NCI-H1436 (cell line): ENCODE data around the gene AK5.

Experiments used
- DNase-seq: peaks from one replicate; lab custom pipeline; 2025; lab: John Stamatoyannopoulos, UW

Gene AK5, protein sequence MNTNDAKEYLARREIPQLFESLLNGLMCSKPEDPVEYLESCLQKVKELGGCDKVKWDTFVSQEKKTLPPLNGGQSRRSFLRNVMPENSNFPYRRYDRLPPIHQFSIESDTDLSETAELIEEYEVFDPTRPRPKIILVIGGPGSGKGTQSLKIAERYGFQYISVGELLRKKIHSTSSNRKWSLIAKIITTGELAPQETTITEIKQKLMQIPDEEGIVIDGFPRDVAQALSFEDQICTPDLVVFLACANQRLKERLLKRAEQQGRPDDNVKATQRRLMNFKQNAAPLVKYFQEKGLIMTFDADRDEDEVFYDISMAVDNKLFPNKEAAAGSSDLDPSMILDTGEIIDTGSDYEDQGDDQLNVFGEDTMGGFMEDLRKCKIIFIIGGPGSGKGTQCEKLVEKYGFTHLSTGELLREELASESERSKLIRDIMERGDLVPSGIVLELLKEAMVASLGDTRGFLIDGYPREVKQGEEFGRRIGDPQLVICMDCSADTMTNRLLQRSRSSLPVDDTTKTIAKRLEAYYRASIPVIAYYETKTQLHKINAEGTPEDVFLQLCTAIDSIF

DNA sequence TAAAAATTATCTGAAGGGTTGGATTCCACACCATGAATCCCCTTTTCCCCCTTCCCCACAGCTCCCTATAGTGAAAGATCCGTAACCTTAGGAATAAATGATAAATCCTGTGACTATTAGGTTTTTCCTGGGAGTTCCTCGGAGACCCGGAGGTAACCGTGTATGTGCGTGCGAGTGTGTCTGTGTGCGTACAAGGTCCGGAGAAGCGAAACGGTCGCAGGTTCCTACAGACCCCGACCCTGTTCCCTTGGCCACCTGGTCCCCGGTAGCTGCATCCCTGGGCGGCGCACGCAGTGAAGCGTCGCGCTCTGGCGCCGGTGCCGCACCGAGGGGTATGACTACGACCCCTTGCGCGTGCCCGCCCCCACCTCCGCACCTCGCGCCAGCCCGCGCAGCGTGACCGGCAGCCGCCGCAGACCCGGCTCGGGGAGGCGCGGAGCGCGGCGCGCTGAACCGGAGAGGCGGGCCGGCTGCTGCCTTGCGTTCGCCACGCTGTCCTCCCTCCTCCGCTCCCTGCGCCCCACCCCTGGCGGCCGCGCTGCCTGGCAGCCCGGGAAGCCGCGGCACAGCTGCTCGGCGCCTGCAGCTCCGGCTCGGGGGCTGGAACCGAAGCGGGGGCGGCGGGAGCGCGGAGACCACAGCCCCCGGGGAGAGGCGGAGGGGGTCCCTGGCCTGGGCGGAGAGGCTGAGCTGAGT is at the start of gene AK5:
Gene AK5, plus strand, starts transcription at position 529 of the 696 bp plus-strand sequence. CDS start 295 bp downstream, outside the sequence.
- peak; percentile 22 for DNase-seq

DNA sequence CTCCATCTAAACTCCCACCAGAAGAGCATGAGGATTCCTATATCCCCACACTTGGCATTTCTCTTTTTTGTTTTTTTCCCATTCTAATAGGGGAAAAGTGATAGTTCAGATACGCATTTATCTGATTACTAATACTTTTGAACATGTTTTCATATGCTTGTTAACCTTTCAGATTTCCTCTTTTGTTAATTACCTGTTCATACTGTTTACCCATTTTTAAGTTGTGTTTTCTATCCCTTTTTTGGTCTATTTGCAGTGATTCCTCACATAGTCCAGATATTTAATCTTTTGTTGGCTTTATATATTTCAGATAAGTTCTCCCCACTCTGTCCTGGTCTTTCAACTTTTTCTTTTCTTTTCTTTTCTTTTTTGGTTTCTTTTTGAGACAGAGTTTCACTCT is 49.0 kb upstream of the AK5 start:
- DNase-seq, result no peak

DNA sequence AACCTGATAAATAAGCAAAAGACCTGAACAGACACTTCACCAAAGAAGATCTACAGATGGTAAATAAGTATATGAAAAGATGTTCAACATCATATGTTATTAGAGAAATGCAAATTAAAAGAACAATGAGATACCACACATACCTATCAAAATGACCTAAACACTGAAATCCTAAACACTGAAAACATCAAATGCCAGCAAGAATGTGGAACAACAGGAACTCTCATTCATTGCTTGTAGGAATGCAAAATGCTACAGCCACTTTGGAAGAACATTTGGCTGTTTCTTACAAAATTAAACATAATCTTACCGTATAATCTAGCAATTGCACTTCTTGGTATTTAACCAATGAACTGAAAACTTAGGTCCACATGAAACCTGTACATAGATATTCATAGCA is 47.7 kb upstream of the AK5 start:
- no peak for DNase-seq

DNA sequence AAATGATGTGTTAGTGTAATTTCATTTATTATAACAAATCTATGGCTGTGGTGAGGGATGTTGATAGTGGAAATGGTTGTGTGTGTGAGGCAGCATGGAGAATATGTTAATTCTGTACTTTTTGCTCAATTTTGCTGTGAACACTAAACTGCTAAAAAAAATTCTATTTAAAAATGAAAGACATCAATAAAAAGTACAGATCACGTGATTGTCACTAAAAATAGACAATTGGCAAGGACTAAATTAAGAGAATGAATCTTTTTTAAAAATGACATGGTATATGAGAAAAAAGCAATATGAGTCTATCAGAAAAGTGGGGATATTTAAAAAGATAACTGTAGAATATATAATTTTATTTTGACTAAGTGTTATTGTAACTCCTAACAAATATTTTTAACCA is 46.9 kb upstream of the AK5 start:
- DNase-seq, result no peak

DNA sequence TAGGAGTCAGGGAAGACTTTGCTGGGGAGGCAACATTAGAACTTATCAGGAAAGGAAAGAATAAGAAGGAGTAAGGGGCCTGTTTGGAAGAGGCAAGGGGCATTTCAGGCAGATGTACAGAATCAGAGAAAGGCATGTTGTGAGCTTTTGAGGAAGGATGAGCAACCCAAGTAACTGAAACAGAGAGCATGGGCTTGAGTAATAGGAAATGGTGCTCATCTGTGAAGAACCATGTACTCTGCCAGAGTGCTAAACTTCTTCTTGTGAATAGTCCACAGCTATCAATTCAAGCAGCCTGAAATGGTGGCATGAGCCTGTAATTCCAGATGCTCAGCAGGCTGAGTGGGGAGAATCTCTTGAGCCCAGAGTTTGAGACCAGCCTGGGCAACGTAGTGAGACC is 43.4 kb upstream of the AK5 start:
- DNase-seq, result no peak

DNA sequence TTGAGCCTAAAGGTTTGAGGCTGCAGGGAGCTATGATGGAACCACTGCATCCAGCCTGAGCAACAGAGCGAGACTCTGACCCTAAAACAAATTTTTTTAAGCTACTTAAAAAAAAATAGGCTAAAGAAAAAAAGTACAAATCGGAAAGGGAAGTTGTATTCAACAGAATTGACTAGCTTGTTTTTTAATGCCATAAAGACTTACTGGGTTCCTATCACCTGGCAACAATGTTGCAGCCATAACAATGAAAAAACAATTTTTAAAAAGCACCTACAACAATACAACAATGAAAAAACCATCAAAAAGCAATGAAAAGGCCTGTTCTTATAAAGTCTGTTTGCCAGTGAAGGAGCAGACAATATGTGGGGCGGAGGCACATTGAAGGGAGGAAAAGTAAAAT is 42.5 kb upstream of the AK5 start:
- no peak for DNase-seq

DNA sequence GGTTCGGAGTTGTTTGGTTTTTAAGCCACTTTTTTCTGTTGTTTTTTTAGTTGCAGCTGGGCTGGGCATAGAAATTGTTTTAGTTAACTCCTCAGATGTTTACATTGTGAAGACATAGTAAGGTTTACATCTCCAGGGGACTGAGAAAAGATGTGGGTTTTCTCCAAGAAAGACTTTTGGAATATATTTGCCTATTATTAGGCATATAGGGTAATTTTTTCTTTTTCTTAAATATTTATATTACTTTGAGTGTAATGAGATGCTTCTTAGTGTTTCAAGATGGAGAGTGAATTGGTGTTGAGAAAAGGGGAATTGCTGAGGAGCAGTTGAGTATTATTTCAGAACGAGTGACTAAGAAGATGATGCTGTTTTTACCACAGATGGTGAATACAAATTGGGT is 36.0 kb upstream of the AK5 start:
- no peak for DNase-seq

DNA sequence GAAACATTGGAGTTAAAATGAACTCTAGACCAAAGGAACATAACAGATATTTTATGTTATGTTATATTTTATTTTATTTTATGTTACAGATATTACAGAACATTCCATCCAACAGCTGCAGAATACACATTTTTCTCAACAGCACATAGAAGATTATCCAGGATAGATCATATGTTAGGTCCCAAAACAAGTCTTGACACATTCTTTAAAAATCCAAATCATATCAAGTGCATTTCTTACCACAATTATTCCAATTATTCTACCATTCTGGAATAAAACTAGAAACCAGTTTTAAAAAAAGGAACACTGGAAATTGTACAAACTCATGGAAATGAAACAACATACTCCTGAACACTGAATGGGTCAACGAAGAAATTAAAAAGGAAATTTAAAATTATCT is 31.7 kb upstream of the AK5 start:
- DNase-seq, result no peak

DNA sequence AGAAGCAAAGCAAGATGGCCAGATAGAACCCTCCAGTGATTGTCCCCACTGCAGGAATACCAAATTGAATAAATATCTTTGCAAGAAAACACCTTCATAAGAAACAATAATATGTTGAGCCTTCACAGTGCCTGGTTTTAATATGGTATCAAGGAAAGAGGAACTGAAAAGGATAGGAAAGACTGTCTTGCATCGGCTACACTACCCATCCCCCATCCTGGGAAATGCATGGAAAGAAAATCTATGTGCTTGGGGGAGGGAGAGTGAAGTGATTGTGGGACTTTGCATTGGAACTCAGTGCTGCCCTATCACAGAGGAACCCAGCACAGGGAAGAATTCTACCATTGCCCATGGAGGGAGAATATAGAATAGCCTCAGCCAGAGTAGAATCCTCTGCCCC is 28.6 kb upstream of the AK5 start:
- no peak for DNase-seq

DNA sequence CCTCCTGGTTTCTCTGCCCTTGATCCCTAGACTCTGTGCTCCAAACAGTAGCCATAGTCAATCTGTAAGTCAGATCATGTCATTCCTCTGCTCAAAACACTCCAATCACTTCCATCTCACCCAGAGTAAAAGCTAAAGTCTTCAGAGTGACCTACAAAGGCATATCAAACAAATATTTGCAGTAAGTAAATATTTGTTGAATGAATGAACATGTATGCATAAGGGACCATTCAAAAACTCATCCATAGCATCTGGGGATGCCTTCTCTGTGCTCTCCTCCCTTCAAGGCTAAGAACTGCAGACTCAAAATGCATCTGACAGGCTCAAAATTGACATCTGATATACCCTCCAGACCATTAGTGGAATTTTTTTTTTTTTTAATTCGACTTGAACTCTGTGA is 18.1 kb upstream of the AK5 start:
- DNase-seq, result no peak

DNA sequence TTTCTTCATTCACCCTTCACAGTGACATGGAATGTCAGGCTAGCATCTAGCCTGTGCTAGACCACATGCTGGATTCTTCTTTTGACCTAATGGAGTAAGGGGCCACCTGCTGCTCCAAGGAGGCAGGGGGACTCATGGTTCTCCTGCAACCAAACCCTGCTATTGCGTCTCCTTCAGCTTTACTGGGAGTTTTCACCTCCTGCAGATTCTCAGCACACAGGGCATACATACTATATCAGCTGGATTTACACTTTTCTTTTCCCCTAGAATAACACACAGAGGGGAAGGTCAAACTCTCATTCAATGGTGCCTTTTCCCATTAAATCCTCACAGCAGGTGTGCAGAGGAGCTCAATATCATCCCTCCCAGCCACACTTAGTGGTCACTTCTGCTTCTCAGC is 16.6 kb upstream of the AK5 start:
- no peak for DNase-seq

DNA sequence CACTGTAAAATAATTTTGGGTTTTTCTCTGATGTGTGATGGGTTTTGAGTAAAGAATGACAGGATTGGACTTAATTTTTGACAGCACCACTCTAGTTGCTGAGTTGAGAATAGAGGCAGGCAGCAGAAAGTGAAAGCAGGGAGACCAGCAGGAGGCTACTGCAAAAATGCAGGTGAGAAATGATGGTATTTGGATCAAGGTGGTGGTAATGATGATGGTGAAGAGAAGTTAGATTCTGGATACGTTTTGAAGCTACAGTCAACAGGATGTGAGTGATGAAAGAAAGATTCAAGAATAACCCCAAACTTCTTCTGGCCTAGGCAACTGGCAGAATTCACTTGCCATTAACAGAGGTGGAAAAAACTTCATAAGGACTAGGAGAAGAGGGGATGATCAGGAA is 14.8 kb upstream of the AK5 start:
- DNase-seq, result no peak

DNA sequence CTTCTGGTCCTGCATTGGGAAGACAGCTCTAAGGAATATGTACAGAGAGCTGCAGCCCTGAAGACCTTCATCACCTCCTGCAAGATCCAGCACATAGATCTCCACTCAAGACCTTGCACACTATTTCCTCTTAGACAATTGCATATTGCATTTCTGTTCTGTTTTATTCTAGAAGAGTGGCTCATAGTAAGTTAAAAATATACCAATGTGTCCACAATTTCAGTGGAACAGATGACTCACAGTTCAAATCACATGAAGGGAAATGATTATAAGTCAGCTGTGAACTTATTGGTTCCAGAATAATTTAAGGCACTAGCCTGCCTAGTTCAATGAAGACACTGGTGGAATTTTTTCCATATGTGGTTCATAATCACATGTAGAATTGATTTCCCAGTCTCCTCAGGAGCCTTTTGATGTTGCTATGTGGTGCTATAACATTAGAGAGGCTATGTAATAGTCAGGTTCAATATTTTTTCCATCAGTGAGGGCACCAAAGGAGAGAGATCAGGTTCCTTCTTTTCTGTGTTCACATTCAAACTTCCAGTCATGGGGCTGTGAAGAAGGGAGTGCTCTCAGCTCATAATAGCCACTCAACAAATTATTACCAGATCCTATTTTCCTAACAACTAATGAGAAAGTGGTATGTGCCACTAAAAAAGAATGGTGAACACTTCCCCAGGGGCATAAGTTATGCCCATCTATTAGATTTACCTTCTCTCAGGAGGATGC is 9.8 kb upstream of the AK5 start:
- no peak for DNase-seq

DNA sequence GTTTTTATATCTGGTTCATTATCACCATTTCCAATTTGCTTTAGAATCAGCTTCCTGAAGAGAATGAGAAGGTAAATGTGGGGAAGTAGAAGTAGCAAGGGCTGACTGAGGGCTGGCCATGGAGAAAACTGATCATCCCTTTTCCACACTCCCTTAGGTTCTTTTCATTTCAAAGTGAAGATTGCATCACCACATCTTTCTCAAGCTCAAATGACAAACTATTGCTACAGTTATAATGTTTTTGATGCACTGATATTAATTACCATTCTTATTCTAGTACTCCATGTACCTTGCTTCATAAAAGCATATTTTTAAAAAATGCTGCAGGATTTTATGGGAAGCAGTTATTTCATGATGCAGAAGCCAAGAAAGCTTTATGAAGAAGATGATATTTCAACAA is 7.9 kb upstream of the AK5 start:
- no peak for DNase-seq

DNA sequence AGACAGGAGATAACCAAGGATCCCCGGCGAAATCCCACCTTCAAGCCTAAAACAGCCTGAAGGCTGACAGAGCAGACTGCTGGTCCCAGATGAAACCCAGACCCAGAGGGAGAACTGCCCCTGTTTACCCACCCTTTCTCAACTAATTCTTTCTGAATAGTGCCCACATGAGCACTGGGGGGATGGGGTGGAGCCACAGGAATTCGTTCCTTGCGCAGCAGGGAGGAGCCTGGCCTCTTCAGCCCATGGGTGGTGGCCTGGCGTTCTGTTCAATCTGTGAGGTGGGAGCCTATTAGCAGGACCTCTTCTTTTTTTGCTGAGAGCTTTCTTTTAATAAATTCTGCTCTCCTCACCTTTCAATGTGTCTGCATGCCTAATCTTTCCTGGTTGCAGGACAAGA is 6.6 kb upstream of the AK5 start:
- no peak for DNase-seq

DNA sequence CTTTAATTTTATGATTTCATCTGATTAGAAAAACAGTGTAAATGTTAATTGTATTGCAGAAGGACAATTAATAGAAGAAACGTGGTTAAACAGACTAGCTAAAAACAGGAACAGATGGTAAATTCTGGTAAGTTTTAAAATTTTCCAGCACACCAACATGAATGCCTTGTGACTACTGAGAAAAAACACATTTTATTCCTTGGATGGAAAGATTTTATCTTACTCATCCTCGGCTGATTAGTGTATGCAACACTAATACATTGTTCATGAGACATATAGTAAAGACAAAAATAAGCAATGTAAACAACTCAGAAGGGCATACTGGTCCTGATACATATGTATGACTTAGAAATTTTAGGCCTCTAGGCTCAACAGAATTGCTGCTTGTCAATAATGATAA is 4.9 kb upstream of the AK5 start:
- DNase-seq, result no peak

DNA sequence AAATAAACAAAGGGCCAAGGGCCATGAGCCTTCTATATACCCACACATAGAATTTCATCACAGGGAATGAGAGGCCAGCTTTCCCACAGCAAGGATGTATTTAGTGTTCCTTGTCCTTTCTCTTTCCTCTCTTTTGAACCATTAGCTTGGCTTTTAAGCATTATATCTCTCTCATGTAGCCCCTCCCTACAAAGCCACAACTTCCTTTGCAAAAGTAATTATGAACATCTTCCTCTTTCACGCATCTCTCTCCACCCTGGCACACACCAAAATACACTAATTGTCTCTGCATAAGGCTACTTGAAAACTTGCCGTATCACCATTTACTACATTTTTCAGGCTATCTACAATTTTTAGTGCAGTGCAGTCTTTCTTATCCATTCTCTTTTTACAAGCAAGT is 1.9 kb upstream of the AK5 start:
- DNase-seq, result no peak

DNA sequence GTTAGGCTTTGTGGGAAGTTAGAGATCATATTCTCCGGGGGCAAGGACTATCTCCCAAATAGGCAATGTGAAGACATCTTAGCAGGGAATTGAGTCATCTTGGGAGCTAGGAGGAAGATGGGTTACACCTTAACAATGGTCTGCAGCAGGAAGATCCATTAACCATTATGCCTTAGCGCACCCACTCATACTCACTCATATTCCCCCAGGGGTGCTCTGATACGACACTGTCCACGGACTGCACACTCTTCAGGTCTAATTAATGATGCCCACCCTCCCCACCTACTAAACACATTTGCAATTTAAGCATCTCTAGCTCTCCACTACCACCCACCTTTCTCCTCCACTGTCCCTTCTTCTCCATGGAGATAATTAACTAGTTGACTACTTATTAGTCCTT is 857 bp upstream of the AK5 start:
- no peak for DNase-seq

DNA sequence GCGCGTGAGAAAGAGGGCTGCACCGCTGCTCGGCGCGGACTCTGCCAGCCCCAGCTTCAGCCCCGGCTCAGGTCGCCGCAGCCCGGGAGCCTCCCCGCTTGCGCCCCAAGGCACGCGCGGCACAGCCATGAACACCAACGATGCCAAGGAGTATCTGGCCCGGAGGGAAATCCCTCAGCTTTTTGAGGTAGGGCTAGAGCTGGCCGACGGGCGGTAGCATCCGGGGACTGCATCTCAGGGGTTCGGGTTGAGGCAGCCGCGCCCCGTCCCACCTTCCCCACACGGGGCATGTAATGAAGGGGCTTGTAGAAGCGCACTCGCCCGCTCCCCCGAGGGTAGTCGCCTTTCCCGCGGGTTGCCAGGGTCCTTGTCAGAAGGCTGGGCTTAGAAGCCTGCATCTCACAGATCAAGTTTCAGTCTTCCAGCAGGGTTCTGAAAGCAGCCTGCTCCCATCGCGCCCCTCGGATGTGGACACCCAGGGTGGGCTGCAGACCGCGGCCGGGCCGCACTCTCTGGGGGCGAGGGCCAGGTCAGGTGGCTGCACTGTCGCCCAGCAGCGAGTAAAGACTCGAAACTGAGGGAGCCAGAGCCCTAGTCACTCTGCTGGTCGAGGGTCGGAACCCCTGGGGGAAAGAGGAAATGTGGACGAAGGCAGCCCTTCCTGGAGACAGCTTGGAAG is 507 bp downstream of the AK5 start:
- DNase-seq, result no peak

DNA sequence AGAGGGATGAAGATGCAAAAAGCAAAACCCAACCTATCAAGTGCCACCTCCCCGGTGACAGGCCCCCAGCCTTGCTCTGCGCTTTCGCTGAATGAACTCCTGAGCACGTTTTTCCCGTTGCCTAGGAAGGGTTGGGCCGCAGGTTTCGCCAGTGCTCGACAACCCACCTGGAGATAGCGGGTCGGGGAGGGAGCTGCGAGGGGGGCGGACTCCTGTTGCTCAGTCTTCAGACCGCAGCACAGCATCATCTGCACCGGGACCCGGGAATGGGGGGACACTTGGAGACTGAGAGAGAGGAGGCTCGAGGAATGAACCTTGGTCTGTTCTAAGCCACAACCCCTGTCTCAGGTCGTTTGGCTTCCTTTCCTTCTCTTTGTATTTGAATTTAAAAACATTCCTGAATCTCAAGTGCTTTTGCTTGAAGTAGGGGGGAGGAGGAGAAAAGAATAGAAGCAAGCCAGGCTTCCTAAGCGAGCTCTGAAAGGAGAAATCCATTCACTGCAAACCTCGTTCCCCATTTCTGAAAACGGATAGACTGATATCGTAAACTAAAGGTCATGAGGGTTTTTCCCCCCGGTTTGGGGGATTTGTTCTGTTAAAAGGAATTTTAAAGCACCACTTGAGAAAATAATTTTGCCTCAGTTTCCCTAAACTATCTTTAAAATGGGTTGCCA is 1.2 kb downstream of the AK5 start:
- no peak for DNase-seq

DNA sequence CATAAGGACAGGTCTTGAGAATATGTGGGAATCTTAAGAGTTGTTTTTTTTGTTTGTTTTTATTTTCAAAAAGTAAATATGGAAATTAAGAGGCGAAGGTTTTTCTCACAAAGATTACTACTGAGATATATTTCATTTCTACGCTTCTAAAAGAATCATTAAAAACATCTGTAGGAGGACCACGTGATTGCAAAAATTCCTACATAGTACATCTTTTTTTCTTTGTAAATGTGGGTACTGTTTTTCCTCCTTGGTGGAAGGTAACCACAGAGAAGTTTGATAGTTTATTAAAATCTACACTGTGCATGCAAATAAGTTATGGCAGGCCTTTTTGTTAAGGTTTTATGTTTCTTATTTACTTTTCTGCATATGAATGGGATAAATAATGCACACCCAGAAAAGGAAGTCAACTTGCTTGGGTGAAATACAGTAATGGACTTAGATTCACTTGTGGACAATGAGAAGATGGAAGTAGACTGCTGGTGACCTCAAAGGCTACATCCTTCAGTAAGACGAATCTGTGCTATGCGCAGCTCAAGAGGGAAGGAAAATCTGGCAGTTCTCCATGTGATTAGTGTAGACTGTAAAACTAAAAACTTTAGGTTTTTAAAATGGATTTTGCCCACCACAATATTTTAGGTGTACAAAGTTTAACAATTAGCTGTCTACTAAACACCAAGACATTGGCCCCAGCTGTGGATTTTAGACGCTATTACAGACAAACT is 2.0 kb downstream of the AK5 start:
- DNase-seq, result no peak
